SKM-1 treated with dmso at 0.1 percent for 144 hours (cell line): ENCODE data around the gene UBE2G1.

Experiments used
- DNase-seq: peaks from one replicate; lab custom pipeline; 2025; ENCODE audit not compliant: unreplicated experiment; lab: John Stamatoyannopoulos, UW

UBE2G1 gene

DNA sequence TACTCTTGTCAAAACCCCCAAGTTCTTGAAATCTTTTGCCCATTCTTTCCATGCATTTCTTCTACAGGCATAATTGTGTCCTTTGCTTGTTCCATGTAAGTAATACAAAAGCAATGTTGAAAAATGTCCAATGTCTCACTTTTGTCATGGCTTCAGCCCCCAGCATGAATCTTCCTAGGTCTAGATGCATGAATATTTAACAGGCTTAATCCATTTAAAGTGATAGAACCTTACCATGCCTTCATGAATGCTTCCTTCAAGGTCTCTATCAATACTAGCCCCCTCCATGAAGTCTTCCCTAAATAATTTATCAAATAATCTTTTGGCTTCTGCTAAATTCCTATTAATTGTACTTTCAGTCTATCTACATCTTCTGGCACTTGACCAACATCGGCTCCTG, 56.6 kb downstream of the UBE2G1 start:
- DNase-seq, result no peak

DNA sequence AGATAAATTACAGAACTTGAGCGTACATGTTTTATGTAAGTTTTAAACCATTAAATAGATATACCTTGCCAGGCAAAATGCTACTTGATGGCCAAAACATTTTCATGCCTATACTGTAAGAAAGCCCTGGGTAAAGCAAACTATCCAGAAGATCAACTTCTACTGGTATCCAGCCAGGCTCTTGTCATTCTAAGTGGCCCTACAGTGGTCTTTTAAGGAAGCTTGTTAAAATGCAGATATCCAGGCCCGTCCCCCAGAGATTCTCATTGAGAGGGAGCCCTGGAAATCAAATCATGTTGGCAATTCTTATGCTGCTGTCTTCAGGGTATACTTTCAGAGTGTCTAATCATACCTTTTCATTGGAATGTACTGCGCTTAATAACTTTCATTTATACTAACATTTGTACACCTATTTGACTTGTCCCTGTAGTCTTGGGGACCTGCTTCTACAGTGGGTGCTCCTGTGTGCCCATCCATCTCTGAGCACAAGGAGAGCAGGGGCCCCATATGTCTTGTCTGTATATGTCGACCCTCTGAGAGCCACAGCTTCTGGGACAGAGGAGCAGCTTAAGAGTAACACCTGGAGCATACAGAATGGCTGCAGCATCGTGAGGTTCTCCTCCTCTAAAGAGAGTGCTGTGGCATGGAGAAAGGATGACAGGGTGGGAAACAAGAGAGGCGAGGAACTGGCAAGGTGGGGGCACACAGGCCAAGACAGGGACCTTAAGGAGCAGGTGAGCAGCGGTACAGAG, 59.1 kb downstream of the UBE2G1 start:
- no peak for DNase-seq

- DNase-seq, result no peak
These were observed 61.3 kb downstream of the UBE2G1 start for GRCh38 chr17:4305224-4305623.

DNA sequence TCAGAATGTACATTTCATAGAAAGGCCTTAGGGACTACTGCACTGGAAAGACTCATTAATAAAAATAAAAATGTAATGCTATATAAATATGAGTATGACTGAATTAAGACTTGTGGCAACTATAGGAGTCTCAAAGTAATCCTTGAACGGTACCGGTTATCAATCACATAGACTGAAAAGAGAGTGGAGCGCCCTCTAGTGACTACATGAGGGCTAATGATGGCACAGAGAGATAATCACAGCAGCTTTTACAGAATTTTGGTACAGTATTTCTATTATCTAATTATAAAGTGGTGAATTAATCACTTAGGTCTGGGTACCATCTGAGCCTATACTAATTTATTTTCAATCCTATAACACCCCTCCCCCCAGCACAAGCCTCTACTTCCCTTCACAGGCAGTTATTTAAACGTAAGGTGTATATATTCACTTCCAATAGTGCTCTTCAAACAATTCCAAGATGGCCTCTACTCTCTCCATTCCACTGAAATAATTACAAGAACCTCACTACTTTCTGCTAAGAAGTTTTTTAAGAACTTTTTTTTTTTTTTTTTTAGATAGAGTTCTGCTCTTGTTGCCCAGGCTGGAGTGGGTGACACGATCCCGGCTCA, 62.0 kb downstream of the UBE2G1 start:
- peak; percentile 9 for DNase-seq

DNA sequence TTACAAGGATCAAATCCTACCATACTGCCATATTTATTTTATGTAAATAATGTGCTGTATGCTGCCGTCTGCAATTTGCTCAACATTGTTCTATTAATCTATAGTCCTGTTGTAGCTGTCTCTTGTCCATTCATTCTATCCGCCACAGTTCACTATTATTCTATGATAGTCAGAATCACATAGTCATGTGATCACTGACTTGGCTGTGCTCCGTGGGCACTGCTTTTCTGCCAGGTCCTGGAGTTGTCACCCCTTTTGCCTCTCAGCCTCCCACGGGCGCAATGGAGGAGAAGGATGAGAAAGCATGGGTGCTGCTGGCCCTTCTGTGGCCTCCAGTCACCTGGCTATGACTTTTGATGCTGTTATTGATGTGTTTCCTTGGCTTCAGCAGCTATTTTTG, 65.4 kb downstream of the UBE2G1 start:
- no peak for DNase-seq

DNA sequence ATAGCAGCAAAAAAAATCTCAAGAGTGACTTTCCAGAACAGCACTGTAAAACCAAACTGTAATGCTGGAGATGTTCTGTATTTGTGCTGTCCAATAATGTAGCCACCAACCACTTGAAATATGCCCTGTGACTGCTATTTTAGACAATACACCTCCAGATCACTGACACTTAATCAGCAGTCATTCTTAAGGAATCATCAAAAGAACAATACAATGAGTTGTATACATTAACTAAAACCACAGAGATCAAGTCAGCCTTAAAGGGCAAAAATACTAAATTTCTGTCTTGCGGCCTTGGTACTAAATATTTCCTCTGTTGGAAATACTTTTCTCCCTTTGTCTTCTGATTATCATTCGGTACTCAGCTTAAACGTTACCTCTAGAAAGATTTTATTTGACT, 69.1 kb downstream of the UBE2G1 start:
- no peak for DNase-seq

- DNase-seq, result no peak
These were observed 70.8 kb downstream of the UBE2G1 start for GRCh38 chr17:4295686-4296085.

- no peak for DNase-seq
These were observed 72.9 kb downstream of the UBE2G1 start for GRCh38 chr17:4293572-4293971.

DNA sequence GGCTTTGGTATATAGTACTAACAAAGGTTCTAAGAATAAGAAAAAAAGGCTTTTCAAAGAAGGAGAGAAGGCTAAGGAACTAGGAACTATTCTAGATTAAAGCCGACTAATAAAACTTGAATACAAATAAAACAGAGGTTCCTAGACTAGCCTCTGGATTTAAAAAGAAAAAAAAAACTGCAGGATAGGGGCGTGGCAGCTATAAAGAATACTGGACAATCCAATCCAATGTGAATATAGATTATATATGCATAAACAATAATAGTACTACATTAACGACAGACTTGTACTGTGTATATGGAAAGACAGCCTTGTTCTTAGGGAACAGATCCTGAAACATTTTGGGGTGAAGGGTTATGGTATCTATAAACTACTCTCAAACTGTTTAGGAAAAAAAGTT, 78.8 kb downstream of the UBE2G1 start:
- DNase-seq, result no peak

DNA sequence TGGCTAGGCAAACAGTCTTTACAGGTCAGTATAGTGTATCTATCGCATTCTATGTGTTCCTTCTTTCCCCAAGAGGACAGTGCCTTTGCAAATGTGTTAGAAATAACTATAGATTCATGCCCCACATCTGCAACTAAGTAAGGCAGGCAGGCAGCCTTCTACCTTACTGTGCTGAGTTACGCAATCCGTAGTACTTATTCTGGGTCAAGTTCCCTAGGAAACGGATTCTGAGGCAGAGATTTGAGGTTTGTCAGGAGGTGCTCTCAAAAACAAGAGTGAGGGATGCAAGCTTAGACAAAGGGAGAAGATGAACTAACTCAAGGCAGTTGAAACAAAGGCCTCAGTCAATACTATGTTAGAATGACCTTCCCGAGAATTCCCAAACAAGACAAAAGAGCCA, 90.0 kb downstream of the UBE2G1 start:
- DNase-seq, result no peak

GRCh38 chr17:4272972-4273368, 93.5 kb downstream of the UBE2G1 start:
- no peak for DNase-seq

DNA sequence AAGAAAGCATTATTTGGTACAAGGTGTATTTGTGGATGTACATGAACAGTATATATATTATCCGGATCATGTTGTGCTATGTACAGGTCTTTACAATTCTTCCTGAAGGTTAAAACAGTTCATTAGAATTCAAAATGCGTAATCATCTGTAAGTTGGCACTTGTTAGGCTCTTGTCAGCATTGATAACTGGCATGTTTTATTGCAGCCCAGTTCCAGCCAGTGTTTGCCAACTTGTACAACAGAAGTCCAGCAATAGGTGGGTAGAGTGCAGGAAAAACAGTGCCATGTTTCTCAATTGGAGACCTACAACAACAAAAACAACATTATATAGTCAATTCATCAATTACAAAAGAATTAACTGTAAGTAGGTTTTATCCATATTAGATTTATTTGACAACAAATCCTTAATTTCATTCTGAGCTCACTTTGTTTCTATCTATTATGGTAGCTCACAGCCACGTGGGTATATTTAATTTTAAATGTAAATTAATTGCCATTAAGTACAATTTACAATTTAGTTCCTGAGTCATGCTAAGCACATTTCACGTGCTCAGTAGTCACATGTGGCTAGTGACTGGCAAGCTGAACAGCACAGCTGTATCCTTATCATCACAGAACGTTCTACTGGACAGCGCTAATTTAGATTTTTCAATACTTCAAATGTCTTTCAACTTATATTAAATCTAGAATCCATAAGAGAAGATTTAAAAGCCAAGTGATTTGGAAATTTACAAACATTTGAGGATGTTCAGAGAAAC, 94.1 kb downstream of the UBE2G1 start:
- DNase-seq, result no peak

- DNase-seq, result no peak
These were observed 95.7 kb downstream of the UBE2G1 start for GRCh38 chr17:4270736-4271135.

- DNase-seq, result no peak
These were observed 96.6 kb downstream of the UBE2G1 start for GRCh38 chr17:4269915-4270314.

DNA sequence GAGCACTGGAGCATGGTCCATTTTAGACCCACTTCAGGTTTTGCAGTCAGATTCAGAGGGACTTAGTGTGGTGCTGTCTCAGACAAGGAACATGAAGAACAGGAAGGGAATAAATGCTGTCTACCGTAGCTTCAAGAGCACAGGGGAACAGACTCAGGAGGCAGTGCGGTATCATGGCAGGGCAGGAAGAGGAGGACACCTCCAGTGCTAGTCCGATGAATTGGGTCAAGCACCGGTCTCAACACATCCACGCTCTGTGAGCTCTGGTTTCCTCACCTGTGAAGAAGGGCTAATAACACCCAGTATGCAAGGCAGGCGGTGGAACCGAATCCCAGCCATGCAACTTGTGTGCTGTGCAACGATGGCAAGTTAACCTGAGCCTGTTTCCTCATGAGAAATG, 99.1 kb downstream of the UBE2G1 start:
- DNase-seq, result no peak

DNA sequence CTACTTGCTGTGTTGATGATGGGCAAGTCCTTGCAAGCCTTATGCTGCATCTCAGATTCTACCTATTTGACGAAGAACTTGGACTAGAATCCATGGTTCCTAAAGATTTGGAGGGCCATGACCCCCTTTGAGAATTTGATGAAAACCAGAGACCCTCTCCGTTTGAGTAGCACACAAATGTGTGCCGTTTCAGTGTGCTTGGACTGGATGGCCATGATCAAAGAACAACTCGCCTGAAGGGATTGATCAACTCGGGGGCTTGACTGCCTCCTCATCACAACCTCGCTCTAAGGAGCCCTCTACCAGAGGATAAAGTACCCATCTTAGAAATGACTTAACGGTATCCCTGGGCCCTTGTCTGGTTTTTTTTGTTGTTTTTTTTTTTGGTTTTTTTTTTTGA, 99.9 kb downstream of the UBE2G1 start:
- DNase-seq, result no peak

DNA sequence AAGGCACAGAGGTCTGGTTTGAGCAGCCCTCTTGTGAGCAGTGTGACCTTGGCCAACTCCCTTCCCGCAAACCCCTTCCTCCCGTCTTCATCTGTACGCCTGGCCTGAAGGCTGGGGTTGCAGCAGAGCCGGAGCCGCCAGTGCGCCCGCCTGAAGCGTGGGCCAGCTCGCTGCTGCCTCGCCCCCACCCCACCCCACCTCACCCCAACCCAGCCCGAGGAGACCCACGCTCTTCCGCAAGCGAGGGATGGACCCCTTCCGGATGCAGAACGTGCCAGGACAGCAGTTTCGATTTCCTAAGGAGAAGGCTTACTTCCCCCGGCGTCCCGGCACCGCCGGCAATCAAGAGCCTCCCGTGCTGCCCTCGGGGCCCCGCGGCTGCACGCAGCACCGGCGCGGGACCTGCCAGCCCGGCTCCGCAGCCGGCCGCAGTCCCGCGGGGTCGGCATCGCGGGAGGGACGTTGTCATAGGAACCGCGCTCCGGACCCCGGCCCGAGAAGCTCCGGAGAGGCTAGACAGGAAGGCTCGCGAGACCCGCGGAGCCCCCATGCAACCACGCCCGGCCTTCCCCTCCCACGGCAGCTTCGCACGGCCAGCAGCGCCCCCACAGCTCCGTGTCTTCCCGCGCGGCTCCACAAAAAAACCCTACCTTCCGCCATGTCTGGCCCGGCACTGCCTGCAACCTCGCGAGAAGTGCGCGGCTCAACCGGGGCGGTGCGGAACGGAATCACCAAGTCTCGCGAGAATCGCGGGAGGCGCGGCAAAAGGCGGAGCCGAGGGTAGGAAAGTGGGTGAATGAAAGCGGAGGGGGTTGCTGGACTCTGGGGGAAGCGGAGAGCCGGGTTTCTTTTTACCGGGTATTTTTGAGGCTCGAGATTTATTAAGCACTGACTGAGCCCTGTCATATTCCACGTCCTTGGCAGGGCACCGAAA, 102.9 kb downstream of the UBE2G1 start, which contains the start of gene ANKFY1:
Gene ANKFY1 (minus strand): TSS at position 698 of the 934 bp plus-strand sequence. CDS start 38 bp downstream, at position 660.
- DNase-seq, result peak; percentile 62

DNA sequence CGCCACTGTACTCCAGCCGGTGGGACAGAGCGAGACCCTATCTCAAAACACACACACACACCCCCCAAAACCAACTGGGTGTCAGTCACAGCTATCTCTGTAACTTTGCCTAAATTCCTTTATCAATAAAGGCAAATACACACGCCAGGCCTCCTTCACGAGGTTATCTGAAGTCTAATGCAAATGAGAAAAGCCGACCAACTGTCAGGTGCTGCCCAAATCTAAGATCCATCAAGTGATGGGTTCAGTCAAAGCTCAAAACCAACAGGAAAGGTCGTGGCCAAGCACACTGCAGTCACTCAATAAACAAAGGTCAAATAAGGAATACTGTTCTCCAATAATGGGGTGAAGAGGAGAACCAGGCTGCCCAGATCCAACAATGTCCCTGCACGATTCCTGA, 103.8 kb downstream of the UBE2G1 start:
- no peak for DNase-seq

- no peak for DNase-seq
These were observed 105.0 kb downstream of the UBE2G1 start for GRCh38 chr17:4261452-4261851.

GRCh38 chr17:4258867-4259266, 107.6 kb downstream of the UBE2G1 start:
- no peak for DNase-seq

DNA sequence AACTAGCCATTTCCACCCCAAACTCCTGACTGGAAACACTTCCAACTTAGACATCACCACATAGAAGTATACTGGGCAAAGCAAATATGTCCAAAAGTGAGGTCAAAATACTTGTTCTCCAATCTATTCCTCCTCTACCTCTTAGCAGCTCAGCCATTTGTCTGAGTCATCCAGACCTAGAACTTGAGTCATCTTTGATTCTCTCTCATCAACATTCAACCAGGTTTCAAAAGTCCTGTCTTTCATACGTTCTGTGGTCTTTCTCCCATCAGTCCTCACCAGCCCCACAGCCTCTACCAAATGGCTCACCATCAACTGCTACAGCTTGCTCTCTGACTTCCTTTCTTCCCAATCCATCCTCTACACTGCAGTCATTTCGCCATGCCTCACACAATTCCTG, 109.5 kb downstream of the UBE2G1 start:
- no peak for DNase-seq
